PC-9 (cell line): Measurements from ENCODE around the gene MAGI1. TPM values are rescaled to one million over a fixed set of nuclear protein-coding genes. Genes with fewer than 3 reads are reported as not detected.

ENCODE experiments used
- BruUV-seq: library from RNA; stranded (reverse); fragments of 400-500 nt; replicated peaks from 2 replicates; lab custom pipeline; 2021; lab: Mats Ljungman, UMichigan
- CTCF ChIA-PET: fragments of 300-600 bp; sonication (Branson Sonifier 250); formaldehyde crosslinking; loops from one replicate; lab custom pipeline; 2022; ENCODE audit warnings: antibody characterized with exemption; lab: Charles Lee
- POLR2A ChIA-PET: fragments of 300-600 bp; sonication (Branson Sonifier 250); formaldehyde crosslinking; loops from one replicate; lab custom pipeline; 2022; ENCODE audit warnings: antibody characterized with exemption; ENCODE audit not compliant: unreplicated experiment; lab: Charles Lee
- DNase-seq, 2 experiments: peaks; one replicate each; pipeline versions ENCODE4 v3.0.0 to v3.0.0-alpha.2; 2015 to 2022; ENCODE audit warnings: mixed read lengths in 1 of 2
- H2AFZ ChIP-seq: fragments of 200-600 bp; sonication (generic); 2 replicates; pipeline ENCODE4 v1.8.1; 2017; ENCODE audit warnings: antibody characterized with exemption
- H3F3A ChIP-seq: fragments of 200-600 bp; sonication (generic); 2 replicates; pipeline ENCODE4 v1.8.1; 2017; ENCODE audit warnings: antibody characterized with exemption, mild to moderate bottlenecking, low read depth; ENCODE audit not compliant: insufficient read depth
- H3K27ac ChIP-seq: fragments of 200-600 bp; sonication (generic); 2 replicates; pipeline ENCODE4 v1.6.1; 2016; ENCODE audit warnings: mixed run types
- H3K27me3 ChIP-seq: fragments of 200-600 bp; sonication (generic); 2 replicates; pipeline ENCODE4 v1.6.1; 2016; ENCODE audit warnings: low read depth, mixed run types; ENCODE audit not compliant: insufficient read depth
- H3K36me3 ChIP-seq: fragments of 200-600 bp; sonication (generic); 2 replicates; pipeline ENCODE4 v1.6.1; 2016; ENCODE audit warnings: low read depth, mixed run types
- H3K4me1 ChIP-seq: fragments of 200-600 bp; sonication (generic); replicated peaks from 2 replicates; pipeline ENCODE4 v1.6.1; 2016; ENCODE audit warnings: mixed run types; ENCODE audit not compliant: insufficient read depth
- H3K4me2 ChIP-seq: fragments of 200-600 bp; sonication (generic); 2 replicates; pipeline ENCODE4 v1.6.1; 2017; ENCODE audit warnings: mixed run types
- H3K4me3 ChIP-seq: fragments of 200-600 bp; sonication (generic); 2 replicates; pipeline ENCODE4 v1.6.1; 2016; ENCODE audit warnings: mixed run types
- H3K79me2 ChIP-seq: fragments of 200-600 bp; sonication (generic); 2 replicates; pipeline ENCODE4 v1.6.1; 2017; ENCODE audit warnings: low read depth, mixed run types
- H3K9me2 ChIP-seq: fragments of 200-600 bp; sonication (generic); 2 replicates; pipeline ENCODE4 v1.8.1; 2017; ENCODE audit warnings: mild to moderate bottlenecking; ENCODE audit not compliant: insufficient read depth
- H3K9me3 ChIP-seq: fragments of 200-600 bp; sonication (generic); 2 replicates; pipeline ENCODE4 v1.8.1; 2016; ENCODE audit warnings: low read depth; ENCODE audit not compliant: insufficient read depth
- H4K20me1 ChIP-seq: fragments of 200-600 bp; sonication (generic); 2 replicates; pipeline ENCODE4 v1.8.1; 2017; ENCODE audit not compliant: insufficient read depth
- CTCF ChIP-seq: fragments of 200-600 bp; sonication (generic); conservative IDR thresholded peaks from 2 replicates; pipeline ENCODE4 v1.6.1; 2017; ENCODE audit warnings: mixed run types, antibody characterized with exemption, mild to moderate bottlenecking, moderate library complexity
- EZH2 ChIP-seq: fragments of 200-600 bp; sonication (generic); IDR thresholded peaks from 2 replicates; pipeline ENCODE4 v1.8.0; 2017; ENCODE audit warnings: antibody characterized with exemption, low read depth
- intact Hi-C: fragments of 100-400 bp; cut with micrococcal nuclease; formaldehyde crosslinking; loops from one replicate; pipeline ENCODE4 v1.10.0; 2022; ENCODE audit not compliant: unreplicated experiment
- total RNA-seq: library from RNA; stranded (reverse); gene quantifications from 2 replicates; pipeline ENCODE4 v1.2.3, GENCODE V29; 2021

Gene MAGI1
- total RNA-seq, 1 experiment from 2014 or later = 23.3 TPM

GRCh38 chr3:65666448-65667091 lies 372.1 kb downstream of the MAGI1 start:
- no TSS peak for BruUV-seq
- no peaks in the 10 kb centered on the region for H3K27me3 ChIP-seq
- CTCF ChIA-PET = no interaction called here
- intact Hi-C loops = no loop called here
- no peak for DNase-seq
- no peak overlapping the region for H3K4me3 ChIP-seq
- no peak overlapping the region for H3K27ac ChIP-seq
- H3F3A ChIP-seq = no peaks in the 10 kb centered on the region
- H3K79me2 ChIP-seq = no peaks in the 10 kb centered on the region
- no peaks in the 10 kb centered on the region for H4K20me1 ChIP-seq
- H3K9me2 ChIP-seq = no peaks in the 10 kb centered on the region
- H3K4me2 ChIP-seq = no peak overlapping the region
- H3K9me3 ChIP-seq = no peaks in the 10 kb centered on the region
- no peaks in the 10 kb centered on the region for H3K4me1 ChIP-seq
- H3K36me3 ChIP-seq = no peaks in the 10 kb centered on the region
- POLR2A ChIA-PET = no interaction called here
- H2AFZ ChIP-seq = no peak overlapping the region
- TF ChIP-seq EZH2 (no peak), CTCF (no peak)

- Histone ChIP-seq H3K27ac (no peak overlapping the region), H3K4me3 (no peak overlapping the region), H3K9me2 (no peaks in the 10 kb centered on the region), H3K4me2 (no peak overlapping the region), H3K27me3 (no peaks in the 10 kb centered on the region), H3F3A (no peaks in the 10 kb centered on the region), H3K4me1 (no peaks in the 10 kb centered on the region), H3K9me3 (no peaks in the 10 kb centered on the region), H3K36me3 (no peaks in the 10 kb centered on the region), H2AFZ (no peak overlapping the region), H4K20me1 (no peaks in the 10 kb centered on the region), H3K79me2 (no peaks in the 10 kb centered on the region)
- POLR2A ChIA-PET = no interaction called here
- DNase-seq = no peak
- BruUV-seq = no TSS peak
- CTCF ChIA-PET = no interaction called here
- no peak for TF ChIP-seq CTCF
- TF ChIP-seq EZH2 = no peak
- intact Hi-C loops = no loop called here
Observed at GRCh38 chr3:65665915-65666314, 372.8 kb downstream of the MAGI1 start.

GRCh38 chr3:65664931-65665330 lies 373.8 kb downstream of the MAGI1 start:
- Histone ChIP-seq H3K4me2 (no peak overlapping the region), H3K9me2 (no peaks in the 10 kb centered on the region), H3K27ac (no peak overlapping the region), H3K4me1 (peaks cover 6% of the 10 kb centered on the region; the same call in 1 of the 2 replicates), H3K36me3 (no peaks in the 10 kb centered on the region), H3K79me2 (no peaks in the 10 kb centered on the region), H3K27me3 (no peaks in the 10 kb centered on the region), H4K20me1 (no peaks in the 10 kb centered on the region), H3K9me3 (no peaks in the 10 kb centered on the region; the same call in 1 of the 2 replicates), H2AFZ (no peak overlapping the region), H3F3A (no peaks in the 10 kb centered on the region), H3K4me3 (no peak overlapping the region)
- CTCF ChIA-PET = no interaction called here
- intact Hi-C loops = no loop called here
- TF ChIP-seq EZH2 (no peak), CTCF (no peak)
- POLR2A ChIA-PET = no interaction called here
- no TSS peak for BruUV-seq
- no peak for DNase-seq
